Chondrocyte (in vitro differentiated cells): ENCODE results near the gene TXNIP. TPM values are rescaled to one million over a fixed set of nuclear protein-coding genes. Genes with fewer than 3 reads are reported as not detected.

Source experiments
- DNase-seq: peaks from one replicate; pipeline ENCODE4 v3.0.0; 2021; ENCODE audit warnings: mixed read lengths, low spot score
- H3K27ac Mint-ChIP-seq: one replicate; pipeline ENCODE4 v1.8.0; 2021; ENCODE audit warnings: mild to moderate bottlenecking, moderate library complexity, mixed read lengths; ENCODE audit not compliant: unreplicated experiment
- H3K27me3 Mint-ChIP-seq: 2 replicates; pipeline ENCODE4 v1.8.0; 2021; ENCODE audit warnings: low read depth, mixed read lengths
- H3K36me3 Mint-ChIP-seq: 2 replicates; pipeline ENCODE4 v1.8.0; 2021; ENCODE audit warnings: low read depth, mixed read lengths
- H3K4me1 Mint-ChIP-seq: 2 replicates; pipeline ENCODE4 v1.8.0; 2021; ENCODE audit warnings: low read depth, mild to moderate bottlenecking, mixed read lengths
- H3K4me3 Mint-ChIP-seq: one replicate; pipeline ENCODE4 v1.8.0; 2021; ENCODE audit warnings: mild to moderate bottlenecking, moderate library complexity, mixed read lengths; ENCODE audit not compliant: unreplicated experiment
- H3K9me3 Mint-ChIP-seq: 2 replicates; pipeline ENCODE4 v1.8.0; 2021; ENCODE audit warnings: low read depth, mixed read lengths
- CTCF ChIP-seq: fragments of 200-600 bp; sonication (generic); IDR thresholded peaks from 2 replicates; pipeline ENCODE4 v1.5.0; 2021; ENCODE audit warnings: antibody characterized with exemption, mild to moderate bottlenecking, moderate library complexity
- total RNA-seq: library from RNA; stranded (reverse); gene quantifications from 3 replicates; pipeline ENCODE4 v1.2.1, GENCODE V29; 2021

TXNIP gene
- total RNA-seq, 1 donor from 2014 or later: 3.8 TPM

GRCh38 chr1:145962157-145963102 is 33.9 kb downstream of the TXNIP start:
- H3K9me3 Mint-ChIP-seq: peaks cover 1% of the 10 kb centered on the region

GRCh38 chr1:145961425-145962156 is 34.8 kb downstream of the TXNIP start:
- Mint-ChIP-seq H3K4me1 (peaks cover 70% of the 10 kb centered on the region), H3K27me3 (no peaks in the 10 kb centered on the region), H3K27ac (peak overlapping the region; percentile 57), H3K36me3 (no peaks in the 10 kb centered on the region), H3K4me3 (peak overlapping the region; percentile 84), H3K9me3 (no peaks in the 10 kb centered on the region)
- TF ChIP-seq CTCF: no peak
- DNase-seq: no peak

More at GRCh38 chr1:145962157-145963102, 33.9 kb downstream of the TXNIP start:
- H3K4me1 Mint-ChIP-seq: peaks cover 63% of the 10 kb centered on the region
- peaks cover under 1% of the 10 kb centered on the region for H3K36me3 Mint-ChIP-seq
- H3K27ac Mint-ChIP-seq: peak overlapping the region; percentile 97
- H3K4me3 Mint-ChIP-seq: peak overlapping the region; percentile 84
- no peaks in the 10 kb centered on the region for H3K27me3 Mint-ChIP-seq
- no peak for TF ChIP-seq CTCF
- DNase-seq: no peak

GRCh38 chr1:145961109-145961424 is 35.3 kb downstream of the TXNIP start:
- no peak for TF ChIP-seq CTCF
- peak overlapping the region; percentile 83 for H3K27ac Mint-ChIP-seq
- peak overlapping the region; percentile 84 for H3K4me3 Mint-ChIP-seq
- no peaks in the 10 kb centered on the region for H3K27me3 Mint-ChIP-seq
- no peaks in the 10 kb centered on the region for H3K36me3 Mint-ChIP-seq
- DNase-seq: no peak
- peaks cover 75% of the 10 kb centered on the region for H3K4me1 Mint-ChIP-seq
- no peaks in the 10 kb centered on the region for H3K9me3 Mint-ChIP-seq

- no peaks in the 10 kb centered on the region for H3K36me3 Mint-ChIP-seq
- H3K27me3 Mint-ChIP-seq: no peaks in the 10 kb centered on the region
- peak; percentile 53 for TF ChIP-seq CTCF
- H3K4me1 Mint-ChIP-seq: peaks cover 80% of the 10 kb centered on the region
- H3K9me3 Mint-ChIP-seq: no peaks in the 10 kb centered on the region
- DNase-seq: peak; percentile 94
- H3K27ac Mint-ChIP-seq: peak overlapping the region; percentile 83
- H3K4me3 Mint-ChIP-seq: peak overlapping the region; percentile 84
Measured at GRCh38 chr1:145960468-145961108, 35.8 kb downstream of the TXNIP start.

GRCh38 chr1:145959957-145960467 is 36.4 kb downstream of the TXNIP start:
- H3K4me3 Mint-ChIP-seq: peak overlapping the region; percentile 84
- TF ChIP-seq CTCF: no peak
- H3K36me3 Mint-ChIP-seq: no peaks in the 10 kb centered on the region
- H3K27ac Mint-ChIP-seq: no peak overlapping the region
- DNase-seq: no peak
- H3K9me3 Mint-ChIP-seq: no peaks in the 10 kb centered on the region
- peaks cover 81% of the 10 kb centered on the region for H3K4me1 Mint-ChIP-seq
- H3K27me3 Mint-ChIP-seq: no peaks in the 10 kb centered on the region
